Fibroblast of gingiva (primary cell): ENCODE results near the gene REN.

Experiments used
- DNase-seq: peaks from one replicate; pipeline ENCODE4 v3.0.0-alpha.2; 2011; ENCODE audit warnings: low read depth

The REN gene

DNA sequence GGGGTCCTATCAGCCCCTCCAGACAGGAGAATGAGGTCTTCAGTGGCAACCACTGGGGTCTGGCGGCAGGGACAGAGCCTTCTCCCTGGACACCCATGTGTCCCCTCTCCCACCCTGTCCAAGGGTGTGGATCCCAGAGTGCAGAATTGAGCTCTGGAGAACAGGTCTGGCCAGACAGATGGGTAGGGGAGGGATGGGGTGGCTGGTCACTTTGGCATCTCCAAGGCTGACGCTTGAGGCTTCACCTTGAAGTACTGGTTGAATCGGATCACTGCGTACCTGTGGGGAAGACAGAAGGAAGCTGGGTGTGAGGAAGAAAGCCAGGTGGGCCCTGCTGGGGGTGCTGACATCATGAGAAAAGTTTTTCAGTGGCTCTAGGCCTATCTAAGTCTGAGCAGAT is 34.2 kb downstream of the REN start:
- no peak for DNase-seq

DNA sequence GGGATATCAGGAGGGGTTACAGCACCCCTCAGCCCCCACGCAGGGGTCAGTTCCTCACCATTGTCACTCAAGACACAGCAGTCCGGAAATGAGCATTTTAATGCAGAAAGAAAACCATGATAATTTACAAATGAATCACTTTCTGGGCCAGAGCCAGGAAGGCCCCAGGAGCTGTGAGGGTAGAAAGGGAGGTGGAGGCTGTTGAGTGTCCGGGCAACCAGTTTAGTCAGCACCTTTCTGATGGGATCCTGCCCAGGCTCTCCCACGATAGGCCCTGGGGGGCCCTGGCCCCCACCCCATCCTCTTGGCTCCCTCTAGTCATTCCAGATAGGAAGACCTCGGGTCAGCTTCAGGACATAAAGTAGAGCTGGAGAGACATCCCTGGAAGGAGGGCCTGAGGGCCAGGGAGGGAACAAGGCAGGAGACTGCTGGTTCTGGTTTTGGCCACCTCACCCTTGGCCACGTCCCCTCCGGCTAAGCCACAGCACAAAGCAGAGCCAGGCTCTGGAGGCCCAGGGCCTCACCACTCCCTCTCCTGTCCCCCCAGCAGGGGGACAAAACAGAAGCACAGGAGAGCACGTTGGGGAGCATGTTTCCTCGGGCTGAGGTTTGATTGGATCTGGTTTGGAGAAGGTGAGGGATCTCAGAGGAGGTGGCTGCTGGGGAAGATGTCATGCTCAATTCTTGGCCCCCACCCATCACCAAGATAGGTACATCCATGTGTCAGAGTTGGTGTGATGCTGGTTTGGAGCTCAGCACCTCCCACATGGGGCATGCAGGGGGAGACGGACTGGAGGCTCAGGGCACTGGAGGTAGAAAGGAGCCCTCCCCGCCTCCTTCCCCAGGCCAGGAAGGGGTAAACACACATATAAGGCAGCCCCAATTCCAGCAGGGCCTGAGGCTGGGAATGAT is 34.9 kb downstream of the REN start:
- DNase-seq = peak; percentile 63

DNA sequence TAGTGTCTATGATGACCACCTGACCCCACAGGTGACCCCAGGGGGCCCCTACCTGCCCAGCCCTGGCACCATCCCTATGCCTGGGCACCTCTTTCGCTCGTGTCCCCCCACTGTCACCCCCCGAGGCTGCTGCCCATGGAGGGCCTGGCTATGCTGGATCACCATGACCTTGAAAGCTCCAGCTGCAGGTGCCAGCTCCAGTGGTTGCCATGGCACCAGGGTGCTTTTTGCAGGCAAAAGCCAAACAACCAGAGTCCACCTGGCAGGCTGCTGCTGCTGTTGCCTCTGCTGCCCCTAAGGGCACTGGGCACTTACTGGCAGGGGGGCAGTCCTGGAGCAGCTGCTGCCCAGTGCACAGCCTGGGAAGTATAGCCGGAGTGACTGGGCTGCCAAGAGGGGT is 36.0 kb downstream of the REN start:
- DNase-seq = no peak

DNA sequence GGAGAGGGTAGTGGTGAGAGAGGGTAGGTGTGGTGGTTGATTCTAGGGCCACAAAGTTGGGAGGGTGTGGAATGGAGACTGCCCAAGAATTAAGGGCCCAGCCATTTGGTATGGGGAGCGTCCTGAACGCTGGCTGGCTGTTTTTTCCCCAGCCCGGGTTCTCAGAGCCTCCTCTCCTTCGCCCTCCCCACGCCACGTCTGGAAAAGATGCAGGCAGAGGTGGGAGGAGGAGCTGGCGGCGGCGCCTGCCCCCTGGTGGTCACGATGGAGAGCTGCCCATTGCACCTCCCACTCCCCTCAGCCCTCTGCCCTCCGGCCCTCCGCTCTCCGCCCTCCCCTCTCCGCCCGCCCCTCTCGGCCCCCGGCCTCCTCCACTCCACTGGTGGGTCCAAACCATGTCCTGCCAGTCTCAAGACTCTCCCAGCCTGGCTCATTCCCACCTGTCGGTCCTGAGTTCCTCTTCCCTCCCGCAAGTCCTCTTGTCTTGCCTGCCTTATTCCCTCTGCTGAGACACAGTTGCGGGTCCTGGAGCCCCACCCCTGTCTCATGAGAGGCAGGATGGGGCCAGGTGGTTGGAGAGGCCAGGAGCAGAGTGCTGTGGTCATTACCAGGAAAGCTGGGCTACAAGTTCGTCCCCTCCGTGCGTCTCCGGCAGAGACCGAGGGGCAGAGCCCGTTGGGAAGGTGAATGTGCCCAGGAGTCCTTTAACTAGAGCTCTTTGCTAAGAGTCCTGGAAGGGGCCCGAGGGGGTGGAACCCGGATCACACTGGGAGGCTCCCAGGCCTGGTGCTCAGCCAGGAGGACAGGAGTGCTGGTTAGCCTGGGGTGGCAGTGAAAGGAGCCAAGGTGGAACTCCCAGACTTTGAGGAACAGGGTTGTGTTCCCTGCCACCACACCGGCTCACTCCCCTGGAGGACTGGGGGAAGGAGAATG is 36.9 kb downstream of the REN start:
- DNase-seq = peak; percentile 49

DNA sequence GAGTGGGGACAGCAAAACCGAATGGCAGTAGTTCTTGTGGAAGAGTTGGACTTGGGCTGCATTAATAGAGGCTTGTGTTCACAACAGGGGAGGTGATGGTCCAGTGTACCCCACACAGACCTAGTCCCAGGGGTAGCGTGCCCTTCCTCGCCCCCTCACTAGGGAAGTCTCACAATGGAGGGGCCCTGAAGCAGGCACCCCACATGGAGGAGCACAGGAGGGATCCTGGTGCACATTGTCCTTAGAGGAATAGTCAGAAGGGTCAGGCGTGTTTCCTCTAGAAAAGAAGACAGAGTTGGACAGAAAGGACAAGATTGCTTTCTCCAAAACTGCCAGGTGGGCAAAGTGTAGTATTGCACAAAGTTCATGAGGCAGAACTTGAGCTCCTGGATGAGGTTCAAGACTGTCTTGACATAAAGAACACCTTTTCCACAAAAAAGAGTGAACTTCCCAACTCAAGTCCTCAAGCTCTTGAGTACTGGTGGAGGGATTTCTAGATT is 37.6 kb downstream of the REN start:
- DNase-seq = no peak

DNA sequence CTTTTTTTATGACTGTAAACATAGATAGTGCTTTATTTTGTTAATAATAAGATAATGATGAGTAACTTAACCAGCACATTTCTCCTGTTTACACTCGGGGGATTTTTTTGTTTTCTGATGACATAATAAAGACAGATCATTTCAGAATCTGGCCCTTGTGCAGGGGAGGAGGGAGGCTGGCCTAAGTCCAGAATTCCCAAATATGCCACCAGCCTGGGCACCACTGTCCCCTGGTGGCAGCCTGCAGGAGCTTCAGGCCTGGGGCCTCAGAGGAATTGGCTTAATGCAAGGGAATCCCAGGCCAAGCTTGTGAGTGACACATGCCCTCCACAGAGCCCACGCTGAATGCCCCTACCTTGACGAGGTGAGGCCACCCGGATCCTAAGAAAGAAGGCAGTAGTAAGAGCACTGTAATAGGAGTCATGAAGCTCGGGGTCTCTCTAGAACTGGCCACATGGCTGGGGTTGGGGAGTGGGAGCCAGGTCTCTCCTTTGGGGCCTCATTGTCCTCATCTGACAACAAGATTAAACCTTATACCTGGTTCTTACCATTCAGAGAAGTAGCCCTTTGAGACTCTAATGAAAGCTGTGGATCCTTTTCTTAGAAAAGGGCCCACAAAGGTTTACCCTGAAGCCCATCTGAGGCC is 38.4 kb downstream of the REN start:
- DNase-seq = peak; percentile 80

DNA sequence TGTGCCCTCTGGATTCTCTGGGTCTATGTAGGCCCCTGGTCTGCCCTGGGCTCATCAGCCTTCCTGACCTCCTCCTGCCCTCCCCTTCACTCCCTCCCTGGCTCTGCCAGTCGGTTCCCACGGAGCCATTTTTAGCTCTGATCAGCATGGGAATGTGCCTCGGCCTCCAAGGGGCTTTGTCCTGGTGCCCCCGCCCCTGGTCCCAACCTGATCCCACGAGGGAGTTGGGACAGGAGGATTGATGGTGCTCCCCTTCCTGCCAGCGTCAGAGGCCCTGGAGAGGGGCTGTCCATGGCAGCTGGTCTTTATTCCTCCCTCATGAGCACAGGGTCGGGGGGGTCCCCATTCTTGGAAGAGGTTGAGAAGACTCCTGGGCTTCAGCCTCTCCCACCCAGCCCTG is 39.2 kb downstream of the REN start:
- DNase-seq = no peak

DNA sequence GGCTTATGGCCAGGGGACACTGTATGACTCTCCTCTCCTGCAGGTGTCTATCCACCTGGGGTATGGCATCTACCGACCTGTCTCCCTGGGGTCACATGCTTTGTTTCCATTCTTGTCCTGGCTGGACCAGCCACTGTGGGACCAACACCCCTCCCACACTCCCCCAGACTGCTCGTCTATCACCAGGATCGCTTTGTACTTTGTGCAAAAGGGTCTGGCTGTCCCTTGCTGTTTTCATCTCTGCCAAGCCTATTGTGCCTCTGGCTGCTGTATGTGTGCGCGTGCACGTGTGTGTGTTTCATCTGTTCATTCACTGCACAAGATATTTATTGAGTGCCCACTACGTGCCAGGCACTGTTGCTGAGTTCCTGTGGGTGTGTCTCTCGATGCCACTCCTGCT is 39.8 kb downstream of the REN start:
- DNase-seq = no peak

DNA sequence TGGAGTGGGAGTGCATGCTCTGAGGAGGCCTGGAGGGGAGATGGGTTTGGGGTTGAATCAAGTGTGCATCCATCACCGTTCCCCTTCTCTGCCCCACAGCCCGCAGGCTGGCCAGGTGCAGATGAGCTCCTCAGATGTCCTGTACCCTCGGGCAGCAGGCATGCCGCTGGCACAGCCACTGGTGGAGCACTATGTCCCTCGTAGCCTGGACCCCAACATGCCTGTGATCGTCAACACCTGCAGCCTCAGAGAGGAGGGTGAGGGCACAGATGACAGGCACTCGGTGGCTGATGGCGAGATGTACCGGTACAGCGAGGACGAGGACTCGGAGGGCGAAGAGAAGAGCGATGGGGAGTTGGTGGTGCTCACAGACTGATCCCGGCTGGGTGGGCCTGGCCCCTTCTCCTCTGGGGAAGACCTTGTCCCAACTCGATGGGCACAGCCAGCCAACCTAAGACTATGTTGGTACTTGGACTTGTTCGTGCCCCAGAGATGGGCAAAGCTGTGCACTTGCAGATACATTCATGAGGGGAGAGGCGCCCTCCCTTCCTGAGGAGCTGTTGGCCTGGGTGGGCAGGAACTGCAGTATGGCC is 40.3 kb downstream of the REN start:
- DNase-seq = no peak

DNA sequence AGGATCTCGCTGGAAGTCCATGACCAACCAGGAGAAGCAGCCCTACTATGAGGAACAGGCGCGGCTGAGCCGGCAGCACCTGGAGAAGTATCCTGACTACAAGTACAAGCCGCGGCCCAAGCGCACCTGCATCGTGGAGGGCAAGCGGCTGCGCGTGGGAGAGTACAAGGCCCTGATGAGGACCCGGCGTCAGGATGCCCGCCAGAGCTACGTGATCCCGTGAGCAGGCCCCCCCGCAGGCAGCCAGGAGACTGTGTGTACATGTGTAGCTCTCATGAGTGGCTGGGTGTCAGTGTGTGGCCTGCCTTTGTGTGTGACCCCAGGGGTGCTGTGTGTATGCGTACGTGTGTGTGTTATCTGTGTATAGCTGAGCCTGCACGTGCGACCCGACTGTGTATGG is 41.5 kb downstream of the REN start:
- DNase-seq = no peak

DNA sequence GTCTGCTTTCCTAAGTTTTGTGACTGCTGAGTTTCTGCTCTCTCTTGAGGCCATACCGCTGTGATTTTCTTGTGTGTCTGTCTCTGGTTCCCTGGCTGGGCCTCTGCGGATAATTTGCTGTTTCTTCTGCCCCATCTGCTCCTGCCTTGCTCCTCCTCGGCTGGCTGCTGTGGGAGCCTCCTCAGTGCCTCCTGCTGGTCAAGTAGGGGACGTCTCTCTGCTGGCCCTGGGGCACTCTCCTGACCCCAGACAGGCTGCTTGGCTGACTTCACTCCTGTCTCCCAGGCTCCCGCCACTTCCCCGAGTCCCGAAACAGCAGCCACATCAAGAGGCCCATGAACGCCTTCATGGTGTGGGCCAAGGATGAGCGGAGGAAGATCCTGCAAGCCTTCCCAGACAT is 42.8 kb downstream of the REN start:
- DNase-seq = no peak

DNA sequence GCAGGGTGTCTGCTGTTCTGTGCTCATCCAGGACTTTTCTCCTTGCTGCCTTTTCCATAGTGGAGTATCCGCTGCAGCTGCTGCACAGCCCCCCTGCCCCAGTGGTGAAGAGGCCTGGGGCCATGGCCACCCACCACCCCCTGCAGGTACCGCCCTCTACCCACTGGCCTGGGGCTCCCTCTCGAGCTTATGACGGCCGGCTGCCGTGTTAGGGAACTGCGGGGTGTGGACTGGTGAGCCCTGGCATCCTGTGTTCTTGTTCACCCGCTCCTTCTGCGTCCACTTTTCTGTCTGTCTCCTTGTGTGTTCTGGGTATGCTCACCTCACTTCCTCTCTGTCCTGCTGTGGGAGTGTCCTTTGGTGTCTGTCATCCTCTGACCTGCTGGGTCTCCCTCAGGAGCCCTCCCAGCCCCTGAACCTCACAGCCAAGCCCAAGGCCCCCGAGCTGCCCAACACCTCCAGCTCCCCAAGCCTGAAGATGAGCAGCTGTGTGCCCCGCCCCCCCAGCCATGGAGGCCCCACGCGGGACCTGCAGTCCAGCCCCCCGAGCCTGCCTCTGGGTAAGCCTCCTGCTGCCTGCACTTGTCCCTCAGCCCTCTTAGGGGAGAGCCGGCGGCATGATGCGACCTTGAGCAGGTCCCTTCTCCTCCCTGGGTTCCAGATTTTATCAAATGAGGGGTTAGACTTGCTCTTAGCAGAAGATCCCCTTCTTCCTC is 44.1 kb downstream of the REN start:
- no peak for DNase-seq

DNA sequence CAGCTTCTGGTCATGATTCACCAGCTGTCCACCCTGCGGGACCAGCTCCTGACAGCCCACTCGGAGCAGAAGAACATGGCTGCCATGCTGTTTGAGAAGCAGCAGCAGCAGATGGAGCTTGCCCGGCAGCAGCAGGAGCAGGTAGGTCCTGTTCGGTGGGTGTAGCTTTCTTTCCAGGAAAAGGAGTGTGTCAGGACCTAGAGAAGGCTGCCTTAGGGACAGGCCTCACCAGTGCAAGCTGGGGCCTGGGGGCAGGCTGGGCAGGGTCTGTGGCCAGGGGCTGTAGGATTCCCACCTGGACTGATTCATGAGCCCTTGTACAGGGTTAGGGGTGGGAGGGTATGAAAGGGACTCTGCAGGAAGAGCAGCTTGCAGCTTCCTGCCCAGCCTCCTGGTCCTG is 49.6 kb downstream of the REN start:
- no peak for DNase-seq

DNA sequence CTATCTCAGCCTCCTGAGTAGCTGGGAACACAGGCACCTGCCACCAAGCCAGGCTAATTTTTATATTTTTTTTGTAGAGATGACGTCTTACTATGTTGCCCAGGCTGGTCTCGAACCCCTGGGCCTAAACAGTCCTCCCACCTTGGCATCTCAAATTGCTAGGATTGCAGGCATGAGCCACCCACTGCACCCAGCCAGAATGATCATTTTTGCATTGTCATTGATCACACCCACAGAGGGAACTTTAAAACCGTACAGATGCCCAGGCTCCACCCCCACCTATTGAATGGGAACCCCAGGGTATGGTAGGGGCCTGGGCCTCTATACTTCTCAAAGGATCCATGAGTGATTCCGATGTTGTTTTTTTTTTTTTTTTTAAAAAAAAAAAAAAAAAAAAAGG is 51.0 kb downstream of the REN start:
- DNase-seq = no peak

DNA sequence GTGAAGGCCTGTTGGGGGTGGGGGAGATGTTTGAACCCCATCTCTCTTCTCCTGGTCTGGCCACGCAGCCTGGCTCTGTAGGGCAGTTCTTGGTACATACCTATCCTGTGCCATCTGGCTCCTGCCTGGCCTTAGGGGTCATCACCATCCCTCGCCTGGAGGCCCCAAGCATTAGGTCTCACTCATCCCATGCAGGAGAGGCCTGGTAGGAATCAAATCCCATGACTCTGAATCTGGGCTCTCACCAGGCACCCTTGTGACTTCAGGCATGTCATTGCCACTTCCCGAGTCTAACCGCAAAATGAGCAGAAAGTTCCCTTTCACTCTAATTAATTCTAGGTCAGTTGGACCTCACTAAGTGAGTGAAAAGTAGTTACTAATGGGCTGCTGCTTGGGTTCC is 51.5 kb downstream of the REN start:
- no peak for DNase-seq

DNA sequence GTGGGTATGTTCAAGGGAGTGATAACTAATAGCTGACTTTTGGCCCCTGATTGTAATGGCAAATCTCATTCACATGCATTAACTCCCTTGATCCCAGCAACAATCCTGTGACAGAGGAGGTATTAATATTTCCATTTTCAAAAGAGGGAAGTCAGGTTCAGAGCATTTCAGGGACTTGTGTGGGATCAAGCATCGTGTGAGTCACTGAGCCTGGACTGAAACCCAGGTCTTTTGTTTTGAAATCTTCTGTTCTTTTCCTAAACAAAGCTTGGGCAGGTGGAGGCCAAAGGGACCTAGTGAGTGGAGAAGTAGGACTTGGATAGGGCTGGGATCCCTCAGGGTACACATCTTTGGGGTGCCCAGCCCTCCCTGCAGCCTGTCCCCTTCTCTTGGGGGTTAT is 52.2 kb downstream of the REN start:
- no peak for DNase-seq

DNA sequence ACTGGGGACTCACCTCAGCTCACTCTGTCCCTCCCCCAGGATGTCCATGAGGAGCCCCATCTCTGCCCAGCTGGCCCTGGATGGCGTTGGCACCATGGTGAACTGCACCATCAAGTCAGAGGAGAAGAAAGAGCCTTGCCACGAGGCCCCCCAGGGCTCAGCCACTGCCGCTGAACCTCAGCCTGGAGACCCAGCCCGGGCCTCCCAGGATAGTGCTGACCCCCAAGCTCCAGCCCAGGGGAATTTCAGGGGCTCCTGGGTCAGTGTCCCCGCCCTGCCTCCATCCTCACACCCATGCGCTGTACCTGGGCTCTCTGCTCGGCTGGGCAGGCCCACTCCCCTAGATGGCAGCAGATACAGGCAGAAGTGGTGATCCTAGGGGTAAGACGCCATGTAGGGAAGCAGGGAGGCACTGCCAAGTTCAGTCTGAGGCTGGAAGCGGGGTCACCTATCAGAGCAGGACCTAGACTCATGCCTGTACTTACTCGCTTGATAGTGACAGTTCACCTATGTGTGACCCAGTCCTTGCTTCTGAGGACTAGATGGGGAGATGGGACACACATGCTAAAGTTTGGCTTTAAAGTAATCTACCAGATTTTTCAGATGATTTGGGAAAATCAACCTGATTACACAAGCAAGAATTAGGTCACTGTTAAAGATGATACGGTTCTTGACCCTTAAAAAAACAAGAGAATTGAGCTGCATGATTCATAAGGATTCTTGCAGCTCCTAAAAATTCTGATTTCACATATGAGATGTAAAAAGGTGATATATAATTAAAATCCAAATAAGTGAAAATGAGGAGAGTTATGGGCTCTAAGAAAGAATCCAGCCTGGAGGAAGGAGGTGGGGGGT is 53.0 kb downstream of the REN start:
- peak; percentile 37 for DNase-seq

DNA sequence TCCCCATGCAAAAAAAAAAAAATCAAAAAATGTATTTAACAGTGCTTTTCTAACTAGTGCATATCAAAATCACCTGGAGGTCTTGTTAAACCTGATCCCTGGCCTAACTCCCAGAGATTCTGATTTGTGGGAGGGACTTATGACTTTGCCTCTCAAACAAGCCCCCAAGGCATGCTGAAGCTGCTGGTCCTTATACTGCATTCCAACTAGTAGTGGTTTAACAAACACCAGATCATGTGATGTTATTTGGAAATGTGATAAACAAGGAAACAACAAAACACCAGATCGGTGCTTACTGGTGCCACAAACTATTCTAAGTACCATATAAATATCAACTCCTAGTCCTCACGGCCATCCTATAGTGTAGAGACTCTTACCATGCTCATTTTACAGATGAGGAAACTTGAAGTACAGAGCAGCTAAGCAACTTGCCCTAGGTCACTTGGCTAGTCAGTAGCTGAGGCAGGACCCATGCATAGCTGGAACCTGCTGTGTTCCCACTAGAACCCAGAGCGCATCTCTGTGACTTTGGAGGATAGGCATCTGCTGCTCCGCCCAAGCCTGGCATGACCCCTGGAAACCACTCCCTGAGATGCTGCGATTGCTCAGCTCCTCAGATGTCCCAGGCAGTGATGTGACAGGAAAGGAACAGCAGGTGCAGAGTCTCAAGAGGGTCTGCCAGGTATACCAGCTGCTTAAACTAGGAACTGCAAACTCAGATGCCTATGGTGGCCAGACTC is 55.1 kb downstream of the REN start:
- DNase-seq = no peak

DNA sequence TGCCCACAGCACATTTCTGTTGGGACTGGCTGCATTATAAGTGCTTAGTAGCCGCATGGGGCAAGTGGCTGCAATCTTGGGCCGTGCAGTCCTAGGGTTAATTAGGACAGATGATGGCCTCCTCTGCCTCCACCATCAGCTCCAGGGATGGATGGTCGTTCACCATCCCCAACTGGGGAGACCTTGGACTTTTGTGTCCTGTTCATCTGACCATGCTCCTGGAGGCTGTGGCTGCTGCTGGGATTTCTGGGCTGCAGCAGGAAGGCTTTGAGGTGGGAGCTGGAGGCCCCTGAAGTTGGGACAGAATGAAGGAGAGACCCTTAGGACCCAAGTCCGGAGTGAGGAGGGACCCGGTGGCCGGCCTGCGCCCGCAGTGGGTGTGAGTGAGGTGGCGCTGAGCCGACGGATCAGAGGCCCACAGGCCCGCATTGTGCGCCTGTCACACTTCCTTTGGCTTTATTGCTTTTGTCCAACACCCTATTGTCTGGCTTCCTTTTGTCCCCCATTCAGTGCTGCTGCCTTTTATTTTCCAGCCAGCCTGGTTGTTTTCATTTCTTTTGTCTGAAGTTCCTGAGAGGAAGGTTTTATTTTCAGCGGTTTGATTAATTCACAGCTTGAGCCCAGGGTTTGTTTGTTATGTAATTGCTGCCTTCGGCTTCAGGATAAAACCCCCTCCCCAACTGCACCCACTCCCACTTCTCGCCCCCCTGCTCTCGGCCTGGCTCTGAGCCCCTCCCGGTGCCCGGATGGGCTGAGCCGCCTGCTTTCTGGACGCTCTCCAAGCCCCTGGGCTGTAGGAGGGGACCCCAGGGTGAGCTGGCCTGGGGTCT is 57.6 kb downstream of the REN start:
- no peak for DNase-seq
